ENCODE results near the gene TSSK3. TPM values are rescaled to one million over a fixed set of nuclear protein-coding genes. Genes with fewer than 3 reads are reported as not detected.

TSSK3 gene
- total RNA-seq, 1 experiment from 2014 or later, result 2.9 TPM

DNA sequence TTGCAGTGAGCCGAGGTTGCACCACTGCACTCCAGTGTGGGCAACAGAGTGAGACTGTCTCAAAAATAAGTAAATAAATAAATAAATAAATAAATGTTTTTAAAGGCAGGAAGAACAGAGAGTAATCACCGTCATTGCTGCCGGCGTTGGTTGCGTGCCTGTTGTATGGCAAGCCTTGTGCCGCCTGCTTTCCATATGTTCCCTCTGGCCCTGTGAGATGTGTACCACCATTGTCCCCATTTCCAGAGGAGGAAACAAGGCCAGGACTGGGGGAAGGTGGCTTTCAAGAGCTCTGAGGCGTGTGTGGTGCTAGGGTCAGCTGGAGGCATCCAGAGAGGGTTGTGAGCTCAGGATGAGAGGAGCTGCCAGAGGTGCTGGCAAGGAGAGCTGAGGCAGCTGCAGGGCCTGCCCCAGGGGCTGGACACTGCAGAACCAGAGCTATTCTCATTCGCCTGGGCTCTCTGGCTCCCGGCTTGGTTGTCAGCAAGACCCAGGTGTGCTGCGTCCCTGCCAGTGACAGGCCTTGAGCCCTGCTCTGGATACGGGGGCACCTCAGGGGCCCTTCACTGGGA, 21.1 kb upstream of the TSSK3 start (continued):
- TF ChIP-seq, protein P1, sequence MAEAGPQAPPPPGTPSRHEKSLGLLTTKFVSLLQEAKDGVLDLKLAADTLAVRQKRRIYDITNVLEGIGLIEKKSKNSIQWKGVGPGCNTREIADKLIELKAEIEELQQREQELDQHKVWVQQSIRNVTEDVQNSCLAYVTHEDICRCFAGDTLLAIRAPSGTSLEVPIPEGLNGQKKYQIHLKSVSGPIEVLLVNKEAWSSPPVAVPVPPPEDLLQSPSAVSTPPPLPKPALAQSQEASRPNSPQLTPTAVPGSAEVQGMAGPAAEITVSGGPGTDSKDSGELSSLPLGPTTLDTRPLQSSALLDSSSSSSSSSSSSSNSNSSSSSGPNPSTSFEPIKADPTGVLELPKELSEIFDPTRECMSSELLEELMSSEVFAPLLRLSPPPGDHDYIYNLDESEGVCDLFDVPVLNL (CRISPR knock-in tag; IDR thresholded peaks at IDR 0.05; ENCODE audit: borderline replicate concordance, low read depth), result no peak
- TF ChIP-seq ZNF317 (CRISPR knock-in tag; IDR thresholded peaks at IDR 0.05; ENCODE audit: borderline replicate concordance, low read depth), result no peak
- TF ChIP-seq MXD4 (CRISPR knock-in tag; IDR thresholded peaks at IDR 0.05; ENCODE audit: borderline replicate concordance), result no peak
- no peak for TF ChIP-seq NR2C2 (CRISPR knock-in tag; IDR thresholded peaks at IDR 0.05)
- no peak for TF ChIP-seq PRDM15 (CRISPR knock-in tag; IDR thresholded peaks at IDR 0.05)
- TF ChIP-seq HMGA2 (CRISPR knock-in tag; IDR thresholded peaks at IDR 0.05), result no peak
- TF ChIP-seq OVOL2 (CRISPR knock-in tag; IDR thresholded peaks at IDR 0.05; ENCODE audit: borderline replicate concordance), result no peak
- TF ChIP-seq GRHL2 (CRISPR knock-in tag; IDR thresholded peaks at IDR 0.05; ENCODE audit: insufficient replicate concordance, severe bottlenecking), result no peak
- TF ChIP-seq, protein P2, sequence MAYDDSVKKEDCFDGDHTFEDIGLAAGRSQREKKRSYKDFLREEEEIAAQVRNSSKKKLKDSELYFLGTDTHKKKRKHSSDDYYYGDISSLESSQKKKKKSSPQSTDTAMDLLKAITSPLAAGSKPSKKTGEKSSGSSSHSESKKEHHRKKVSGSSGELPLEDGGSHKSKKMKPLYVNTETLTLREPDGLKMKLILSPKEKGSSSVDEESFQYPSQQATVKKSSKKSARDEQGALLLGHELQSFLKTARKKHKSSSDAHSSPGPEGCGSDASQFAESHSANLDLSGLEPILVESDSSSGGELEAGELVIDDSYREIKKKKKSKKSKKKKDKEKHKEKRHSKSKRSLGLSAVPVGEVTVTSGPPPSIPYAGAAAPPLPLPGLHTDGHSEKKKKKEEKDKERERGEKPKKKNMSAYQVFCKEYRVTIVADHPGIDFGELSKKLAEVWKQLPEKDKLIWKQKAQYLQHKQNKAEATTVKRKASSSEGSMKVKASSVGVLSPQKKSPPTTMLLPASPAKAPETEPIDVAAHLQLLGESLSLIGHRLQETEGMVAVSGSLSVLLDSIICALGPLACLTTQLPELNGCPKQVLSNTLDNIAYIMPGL (CRISPR knock-in tag; IDR thresholded peaks at IDR 0.05), result no peak
- TF ChIP-seq CREB1 (CRISPR knock-in tag; IDR thresholded peaks at IDR 0.05), result no peak
- TF ChIP-seq, protein P3, sequence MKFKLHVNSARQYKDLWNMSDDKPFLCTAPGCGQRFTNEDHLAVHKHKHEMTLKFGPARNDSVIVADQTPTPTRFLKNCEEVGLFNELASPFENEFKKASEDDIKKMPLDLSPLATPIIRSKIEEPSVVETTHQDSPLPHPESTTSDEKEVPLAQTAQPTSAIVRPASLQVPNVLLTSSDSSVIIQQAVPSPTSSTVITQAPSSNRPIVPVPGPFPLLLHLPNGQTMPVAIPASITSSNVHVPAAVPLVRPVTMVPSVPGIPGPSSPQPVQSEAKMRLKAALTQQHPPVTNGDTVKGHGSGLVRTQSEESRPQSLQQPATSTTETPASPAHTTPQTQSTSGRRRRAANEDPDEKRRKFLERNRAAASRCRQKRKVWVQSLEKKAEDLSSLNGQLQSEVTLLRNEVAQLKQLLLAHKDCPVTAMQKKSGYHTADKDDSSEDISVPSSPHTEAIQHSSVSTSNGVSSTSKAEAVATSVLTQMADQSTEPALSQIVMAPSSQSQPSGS (CRISPR knock-in tag; IDR thresholded peaks at IDR 0.05; ENCODE audit: borderline replicate concordance, low read depth), result no peak
- TF ChIP-seq ERG (CRISPR knock-in tag; IDR thresholded peaks at IDR 0.05), result no peak

- ChIA-PET CTCF (interaction anchor here (0.6 to 2.2 kb wide), 3 partner anchors 10 to 105 kb away, joined by 3 to 21 read pairs (median 4); no protein-coding TSS in a partner anchor), POLR2A (interaction anchor here (0.5 to 1.1 kb wide), 2 partner anchors 10 to 301 kb away, joined by 3 to 4 read pairs; no protein-coding TSS in a partner anchor)
- Mint-ChIP-seq H3K27ac (no peak overlapping the region), H3K9me3 (no peaks in the 10 kb centered on the region), H3K4me1 (peaks cover 16% of the 10 kb centered on the region), H3K4me3 (no peak overlapping the region), H3K27me3 (ENCODE audit: low read depth) (peaks cover 26% of the 10 kb centered on the region), H3K36me3 (no peaks in the 10 kb centered on the region)
- ATAC-seq (no peak), DNase-seq (ENCODE audit: low spot score) (no peak)
- no peak for TF ChIP-seq NR1H2 (CRISPR knock-in tag; IDR thresholded peaks at IDR 0.05)
- TF ChIP-seq, protein P4, sequence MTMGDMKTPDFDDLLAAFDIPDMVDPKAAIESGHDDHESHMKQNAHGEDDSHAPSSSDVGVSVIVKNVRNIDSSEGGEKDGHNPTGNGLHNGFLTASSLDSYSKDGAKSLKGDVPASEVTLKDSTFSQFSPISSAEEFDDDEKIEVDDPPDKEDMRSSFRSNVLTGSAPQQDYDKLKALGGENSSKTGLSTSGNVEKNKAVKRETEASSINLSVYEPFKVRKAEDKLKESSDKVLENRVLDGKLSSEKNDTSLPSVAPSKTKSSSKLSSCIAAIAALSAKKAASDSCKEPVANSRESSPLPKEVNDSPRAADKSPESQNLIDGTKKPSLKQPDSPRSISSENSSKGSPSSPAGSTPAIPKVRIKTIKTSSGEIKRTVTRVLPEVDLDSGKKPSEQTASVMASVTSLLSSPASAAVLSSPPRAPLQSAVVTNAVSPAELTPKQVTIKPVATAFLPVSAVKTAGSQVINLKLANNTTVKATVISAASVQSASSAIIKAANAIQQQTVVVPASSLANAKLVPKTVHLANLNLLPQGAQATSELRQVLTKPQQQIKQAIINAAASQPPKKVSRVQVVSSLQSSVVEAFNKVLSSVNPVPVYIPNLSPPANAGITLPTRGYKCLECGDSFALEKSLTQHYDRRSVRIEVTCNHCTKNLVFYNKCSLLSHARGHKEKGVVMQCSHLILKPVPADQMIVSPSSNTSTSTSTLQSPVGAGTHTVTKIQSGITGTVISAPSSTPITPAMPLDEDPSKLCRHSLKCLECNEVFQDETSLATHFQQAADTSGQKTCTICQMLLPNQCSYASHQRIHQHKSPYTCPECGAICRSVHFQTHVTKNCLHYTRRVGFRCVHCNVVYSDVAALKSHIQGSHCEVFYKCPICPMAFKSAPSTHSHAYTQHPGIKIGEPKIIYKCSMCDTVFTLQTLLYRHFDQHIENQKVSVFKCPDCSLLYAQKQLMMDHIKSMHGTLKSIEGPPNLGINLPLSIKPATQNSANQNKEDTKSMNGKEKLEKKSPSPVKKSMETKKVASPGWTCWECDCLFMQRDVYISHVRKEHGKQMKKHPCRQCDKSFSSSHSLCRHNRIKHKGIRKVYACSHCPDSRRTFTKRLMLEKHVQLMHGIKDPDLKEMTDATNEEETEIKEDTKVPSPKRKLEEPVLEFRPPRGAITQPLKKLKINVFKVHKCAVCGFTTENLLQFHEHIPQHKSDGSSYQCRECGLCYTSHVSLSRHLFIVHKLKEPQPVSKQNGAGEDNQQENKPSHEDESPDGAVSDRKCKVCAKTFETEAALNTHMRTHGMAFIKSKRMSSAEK (CRISPR knock-in tag; IDR thresholded peaks at IDR 0.05; ENCODE audit: borderline replicate concordance), result no peak
- no peak for TF ChIP-seq TP53 (CRISPR knock-in tag; IDR thresholded peaks at IDR 0.05)
- TF ChIP-seq FOXK1 (CRISPR knock-in tag; IDR thresholded peaks at IDR 0.05), result no peak
- TF ChIP-seq RORB (CRISPR knock-in tag; IDR thresholded peaks at IDR 0.05), result no peak
- TF ChIP-seq ZSCAN18 (CRISPR knock-in tag; IDR thresholded peaks at IDR 0.05), result no peak
- no peak for TF ChIP-seq JAZF1 (CRISPR knock-in tag; IDR thresholded peaks at IDR 0.05)
- no peak for TF ChIP-seq FOXJ3 (CRISPR knock-in tag; IDR thresholded peaks at IDR 0.05; ENCODE audit: borderline replicate concordance)
- no peak for TF ChIP-seq ATF1 (CRISPR knock-in tag; IDR thresholded peaks at IDR 0.05)
- no peak for TF ChIP-seq ZNF416 (CRISPR knock-in tag; IDR thresholded peaks at IDR 0.05)
Observed at GRCh38 chr1:32341971-32342370, 20.4 kb upstream of the TSSK3 start.
